Measurements from ENCODE around the gene GALNT9.
"Not testable (repeated sequence)": the region's sequence is repeated elsewhere in the genome, so short reads cannot be mapped to it uniquely, and the experiment has no call there.

The GALNT9 gene

DNA sequence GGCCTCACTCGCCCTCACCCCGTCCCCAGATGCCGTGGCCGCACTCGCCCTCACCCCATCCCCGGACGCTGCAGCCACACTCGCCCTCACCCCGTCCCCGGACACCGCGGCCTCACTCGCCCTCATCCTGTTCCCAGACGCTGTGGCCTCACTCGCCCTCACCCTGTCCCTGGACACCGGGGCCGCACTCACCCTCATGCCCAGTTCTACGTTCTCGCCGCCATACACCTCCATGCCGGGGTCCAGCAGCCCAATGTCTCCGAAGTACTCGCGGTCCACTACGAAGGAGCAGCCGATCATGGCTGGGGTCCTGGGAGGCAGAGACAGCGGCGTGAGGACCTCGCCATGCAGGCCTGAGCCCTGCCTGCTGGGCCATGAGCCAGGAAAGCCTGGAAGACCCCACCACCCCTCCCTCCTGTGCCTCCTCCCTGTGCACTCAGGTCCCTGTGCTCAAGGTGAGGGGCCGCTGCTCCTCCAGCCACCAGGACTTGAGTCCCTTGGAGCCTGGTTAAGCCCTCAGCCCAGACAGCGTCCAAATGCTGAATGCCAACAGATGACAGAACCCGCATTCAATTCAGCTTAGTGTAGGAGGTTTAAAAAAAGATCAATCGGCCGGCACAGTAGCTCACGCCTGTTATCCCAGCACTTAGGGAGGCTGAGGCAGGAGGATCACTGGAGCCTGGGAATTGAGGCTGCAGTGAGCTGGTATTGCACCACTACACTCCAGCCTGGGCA, 81.5 kb downstream of the GALNT9 start:
- DNase-seq: no peak

DNA sequence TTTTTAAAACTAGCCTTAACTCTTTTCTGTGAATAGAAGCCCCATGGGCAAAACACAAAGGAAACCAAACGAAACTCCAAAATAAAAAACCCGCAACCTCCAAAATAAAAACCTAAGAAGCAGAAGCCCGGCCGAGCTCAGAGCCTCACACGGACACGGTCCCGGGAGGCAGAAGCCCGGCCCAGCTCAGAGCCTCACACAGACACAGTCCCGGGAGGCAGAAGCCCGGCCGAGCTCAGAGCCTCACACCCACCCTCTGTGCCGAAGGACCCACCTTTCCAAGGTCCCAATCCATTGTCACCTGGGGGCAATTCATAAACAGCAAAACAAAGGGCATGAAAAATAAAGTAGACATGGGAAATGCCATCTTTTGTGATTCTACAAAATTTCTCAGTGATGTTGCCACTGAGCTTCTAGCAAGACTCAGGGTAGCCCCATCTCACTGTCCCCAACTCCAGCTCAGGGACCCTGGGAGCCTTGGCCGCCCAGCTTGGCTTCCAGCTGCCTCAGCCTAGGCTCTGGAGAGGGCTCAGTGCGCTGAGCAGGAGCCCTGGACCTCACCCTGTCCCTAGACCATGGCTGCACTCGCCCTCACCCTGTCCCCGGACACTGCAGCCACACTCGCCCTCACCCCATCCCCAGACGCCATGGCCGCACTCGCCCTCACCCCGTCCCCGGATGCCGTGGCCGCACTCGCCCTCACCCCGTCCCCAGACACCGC, 82.2 kb downstream of the GALNT9 start:
- no peak for DNase-seq

DNA sequence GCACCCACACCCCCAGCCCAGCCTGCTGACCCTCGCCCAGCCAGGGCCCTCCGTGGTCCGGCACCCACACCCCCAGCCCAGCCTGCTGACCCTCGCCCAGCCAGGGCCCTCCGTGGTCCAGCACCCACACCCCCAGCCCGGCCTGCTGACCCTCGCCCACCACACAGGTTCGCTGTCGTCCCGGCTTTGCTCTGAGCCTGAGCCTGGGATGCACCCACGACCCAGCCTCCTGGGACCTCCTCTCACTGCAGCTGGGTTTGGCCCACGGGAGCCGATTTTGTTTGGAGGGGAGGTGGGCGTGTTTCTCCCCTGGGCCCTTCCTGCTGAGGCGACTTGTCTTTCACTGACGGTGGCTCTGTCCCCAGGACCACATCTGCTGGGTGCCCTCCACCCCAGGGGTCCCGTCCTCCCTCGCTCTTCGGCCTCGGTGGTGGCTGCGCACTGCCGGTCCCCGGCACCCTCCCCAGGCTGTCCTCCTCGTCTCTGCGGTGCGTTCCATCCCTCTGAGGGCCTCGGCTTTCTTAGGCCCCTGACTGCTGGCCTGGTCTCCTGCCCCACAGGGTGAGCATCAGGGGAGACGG, 83.8 kb downstream of the GALNT9 start:
- no peak for DNase-seq

DNA sequence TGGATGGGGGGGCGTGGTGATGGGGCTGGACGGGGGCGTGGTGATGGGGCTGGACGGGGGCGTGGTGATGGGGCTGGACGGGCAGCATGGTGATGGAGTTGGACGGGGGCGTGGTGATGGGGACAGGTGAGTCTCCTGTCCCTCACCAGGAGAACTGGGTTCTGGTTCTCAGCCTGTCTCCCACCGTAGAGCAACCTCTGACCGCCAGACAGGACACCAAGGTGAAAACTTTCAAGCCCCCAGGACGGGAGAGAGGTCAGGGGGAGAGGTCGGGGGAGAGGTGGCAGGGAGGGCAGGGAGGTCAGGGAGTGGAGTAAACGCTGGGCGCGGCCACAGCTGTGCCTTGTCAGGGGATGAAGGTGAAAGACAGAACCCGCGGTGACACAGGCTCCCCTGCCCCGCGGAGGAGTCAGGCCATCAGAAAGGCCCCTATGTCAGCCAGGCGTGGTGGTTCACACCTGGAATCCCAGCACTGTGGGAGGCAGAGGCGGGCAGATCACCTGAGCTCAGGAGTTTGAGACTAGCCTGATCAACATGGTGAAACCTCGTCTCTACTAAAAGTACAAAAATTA, 84.6 kb downstream of the GALNT9 start:
- DNase-seq: no peak

DNA sequence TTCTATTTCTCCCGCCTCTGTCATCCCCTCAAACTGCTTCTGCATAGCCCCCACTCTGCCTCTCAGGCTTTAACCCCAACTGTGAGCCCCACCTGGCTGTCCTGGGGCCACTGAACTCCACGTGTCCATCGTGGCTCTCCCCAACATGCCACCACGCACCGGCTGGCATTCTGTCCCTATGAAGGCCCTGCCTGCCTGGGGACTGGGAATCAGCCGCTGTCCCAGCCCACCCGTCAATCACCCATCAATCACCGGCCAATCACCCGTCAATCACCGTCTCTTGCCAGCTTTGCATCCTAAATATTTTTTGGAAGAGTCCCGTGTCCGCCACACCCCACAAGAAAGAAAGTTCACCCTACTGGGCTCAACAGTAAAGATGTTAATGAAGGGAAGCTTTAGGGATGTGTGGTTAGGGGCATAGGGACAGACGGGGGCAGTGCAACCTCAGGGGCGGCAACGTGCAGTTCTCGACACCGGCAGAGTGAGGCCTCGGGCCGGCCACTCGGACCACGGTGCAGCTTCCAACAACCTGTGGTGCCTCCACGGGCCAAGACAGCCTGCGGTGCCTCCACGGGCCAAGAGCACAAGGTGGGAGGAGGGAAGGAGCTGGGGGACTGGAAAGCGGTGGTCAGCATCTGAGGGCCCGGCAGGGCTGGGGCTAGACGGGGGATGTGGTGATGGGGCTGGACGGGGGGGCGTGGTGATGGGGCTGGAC, 85.6 kb downstream of the GALNT9 start:
- DNase-seq: no peak

DNA sequence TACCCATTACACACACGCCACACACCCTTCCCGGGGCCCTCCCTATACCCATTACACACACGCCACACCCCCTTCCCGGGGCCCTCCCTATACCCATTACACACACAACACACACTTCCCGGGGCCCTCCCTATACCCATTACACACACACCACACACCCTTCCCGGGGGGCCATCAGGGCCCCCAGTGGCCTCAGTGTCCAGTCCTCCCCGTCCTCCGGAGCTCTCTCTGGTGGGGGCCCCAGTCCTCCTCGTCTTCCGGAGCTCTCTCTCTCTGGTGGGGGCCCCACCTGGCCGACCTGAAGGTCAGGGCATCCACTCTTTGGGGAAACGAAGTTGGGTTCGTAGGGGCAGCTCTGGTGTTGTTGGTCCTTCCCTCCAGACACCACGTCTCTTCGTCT, 86.2 kb downstream of the GALNT9 start:
- DNase-seq: not testable (repeated sequence)

DNA sequence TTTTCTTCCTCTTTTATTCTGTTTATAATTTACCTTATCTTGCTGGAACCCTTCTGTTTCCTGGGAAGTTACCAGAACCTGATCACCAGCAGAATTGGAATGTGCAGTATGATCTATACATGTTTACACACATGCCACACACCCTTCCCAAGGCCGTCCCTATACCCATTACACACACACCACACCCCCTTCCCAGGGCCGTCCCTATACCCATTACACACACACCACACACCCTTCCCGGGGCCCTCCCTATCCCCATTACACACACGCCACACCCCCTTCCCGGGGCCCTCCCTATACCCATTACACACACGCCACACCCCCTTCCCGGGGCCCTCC, 88.8 kb downstream of the GALNT9 start:
- DNase-seq: not testable (repeated sequence)

DNA sequence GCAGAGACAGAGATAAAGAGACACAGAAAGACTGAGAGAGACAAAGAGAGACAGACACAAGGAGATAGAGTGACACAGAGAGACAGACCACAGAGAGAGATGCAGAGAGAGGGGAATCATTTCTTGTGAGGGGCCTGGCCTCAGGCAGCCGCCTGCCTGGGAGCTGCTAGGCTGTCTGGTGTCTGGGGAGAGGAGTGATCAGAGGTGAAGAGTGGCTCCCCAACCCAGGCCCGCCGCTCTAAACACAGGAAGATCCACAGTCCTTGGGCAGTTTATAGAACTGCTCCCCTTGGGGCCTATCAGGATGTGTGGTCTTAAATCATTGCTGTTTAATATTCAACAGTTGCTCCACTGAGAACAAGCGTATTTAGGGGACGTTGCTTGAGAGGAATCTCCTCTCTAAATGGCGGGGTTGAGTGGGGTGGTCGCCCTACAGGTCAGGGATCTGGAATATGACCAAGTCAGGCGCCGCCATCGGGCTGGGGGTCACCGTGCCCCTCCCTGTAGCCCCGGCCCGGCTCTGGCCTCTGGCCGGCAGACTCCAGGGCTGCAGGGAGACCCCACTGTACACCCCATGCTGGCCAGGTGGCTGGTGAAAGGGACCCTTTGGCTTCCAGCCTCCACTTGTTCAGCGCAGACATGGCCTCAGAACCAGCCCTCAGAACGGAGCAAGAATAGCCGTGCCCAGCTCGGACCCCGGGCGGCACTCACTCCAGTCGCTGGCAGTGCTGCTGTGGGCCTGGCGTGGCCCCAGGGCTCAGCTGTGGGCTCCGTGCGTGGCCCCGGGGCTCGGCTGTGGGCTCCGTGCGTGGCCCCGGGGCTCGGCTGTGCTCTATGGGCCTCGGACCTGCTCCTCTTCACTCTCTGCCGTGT, 89.4 kb downstream of the GALNT9 start:
- DNase-seq: no peak

DNA sequence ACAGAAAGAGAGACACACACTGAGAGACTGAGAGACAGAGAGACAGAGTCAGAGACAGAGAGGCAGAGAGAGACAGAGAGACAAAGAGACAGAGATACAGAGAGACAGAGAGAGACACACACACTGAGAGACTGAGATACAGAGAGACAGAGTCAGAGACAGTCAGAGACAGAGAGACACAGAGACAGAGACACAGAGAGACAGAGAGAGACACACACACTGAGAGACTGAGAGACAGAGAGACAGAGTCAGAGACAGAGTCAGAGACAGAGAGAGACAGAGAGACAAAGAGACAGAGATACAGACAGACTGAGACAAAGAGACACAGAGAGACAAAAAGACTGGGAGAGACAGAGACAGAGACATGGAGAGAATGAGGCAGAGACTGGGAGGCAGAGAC, 90.0 kb downstream of the GALNT9 start:
- DNase-seq: no peak

DNA sequence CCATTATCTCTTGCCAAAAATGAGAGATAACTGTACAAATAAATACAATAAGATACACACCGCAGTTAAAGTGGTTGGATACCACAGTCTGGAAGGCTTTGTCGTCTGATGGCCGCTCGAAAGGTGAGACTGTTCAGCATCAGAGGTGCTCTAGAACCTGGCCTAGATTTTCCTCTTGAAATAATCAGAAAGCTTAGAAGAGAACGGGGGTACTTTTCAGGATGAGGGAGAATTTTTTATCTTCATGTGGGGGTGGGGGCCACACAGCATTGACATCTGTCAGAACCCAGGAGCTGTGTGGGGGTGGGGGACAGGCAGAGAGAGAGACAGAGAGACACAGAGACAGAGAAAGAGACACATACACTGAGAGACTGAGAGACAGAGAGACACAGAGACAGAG, 90.5 kb downstream of the GALNT9 start:
- no peak for DNase-seq

DNA sequence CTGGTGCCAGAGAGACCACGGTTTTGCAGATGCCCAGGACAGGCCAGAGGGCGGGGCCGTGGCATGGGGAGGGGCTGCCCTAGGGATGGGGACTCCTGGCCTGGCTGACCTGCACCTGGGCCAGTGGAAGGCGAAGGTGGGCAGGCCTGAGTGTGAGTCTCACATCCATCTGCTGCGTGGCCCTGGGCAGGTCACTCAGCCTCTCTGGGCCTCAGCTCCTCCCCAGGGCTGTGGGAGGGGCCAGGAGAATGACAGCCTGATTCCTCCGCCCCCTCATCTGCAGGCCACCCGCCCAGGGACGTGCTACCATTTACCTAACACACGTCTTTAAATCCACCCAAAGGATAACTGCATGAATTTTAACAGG, 90.9 kb downstream of the GALNT9 start:
- DNase-seq: no peak

DNA sequence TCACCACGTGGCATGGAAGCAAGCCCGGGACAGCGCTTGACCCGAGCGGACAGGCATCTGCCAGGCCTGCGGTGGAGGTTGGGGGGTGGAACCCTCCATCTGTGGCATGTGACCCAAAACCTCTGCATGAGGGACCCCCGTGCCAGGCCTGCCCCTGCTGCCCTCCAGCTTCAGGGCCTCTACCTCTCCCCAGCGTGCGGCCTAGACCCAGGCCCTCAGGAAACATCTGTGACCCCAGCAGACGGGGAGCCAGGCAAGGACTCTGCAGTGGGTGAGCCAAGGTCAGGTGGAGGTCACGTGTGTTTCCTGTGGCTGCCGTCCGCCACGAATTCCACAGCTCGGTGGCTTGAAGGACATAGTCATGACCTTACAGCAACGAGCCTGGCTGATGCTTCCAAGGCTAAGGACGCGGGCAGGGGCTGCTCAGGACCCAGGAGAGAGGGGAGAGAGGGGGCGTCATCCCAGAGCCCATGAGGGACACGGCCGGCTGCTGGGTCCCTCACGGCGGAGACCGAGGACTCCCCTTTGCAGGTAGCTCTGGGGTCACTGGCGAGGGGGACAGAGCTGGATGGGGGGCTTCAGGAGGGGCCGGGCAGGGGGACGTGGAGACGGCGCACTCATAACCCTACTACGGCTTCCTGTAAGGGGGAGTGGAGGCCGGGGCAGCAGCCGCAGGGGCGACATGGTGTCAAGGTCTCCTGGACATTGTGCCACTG, 91.5 kb downstream of the GALNT9 start:
- DNase-seq: no peak

DNA sequence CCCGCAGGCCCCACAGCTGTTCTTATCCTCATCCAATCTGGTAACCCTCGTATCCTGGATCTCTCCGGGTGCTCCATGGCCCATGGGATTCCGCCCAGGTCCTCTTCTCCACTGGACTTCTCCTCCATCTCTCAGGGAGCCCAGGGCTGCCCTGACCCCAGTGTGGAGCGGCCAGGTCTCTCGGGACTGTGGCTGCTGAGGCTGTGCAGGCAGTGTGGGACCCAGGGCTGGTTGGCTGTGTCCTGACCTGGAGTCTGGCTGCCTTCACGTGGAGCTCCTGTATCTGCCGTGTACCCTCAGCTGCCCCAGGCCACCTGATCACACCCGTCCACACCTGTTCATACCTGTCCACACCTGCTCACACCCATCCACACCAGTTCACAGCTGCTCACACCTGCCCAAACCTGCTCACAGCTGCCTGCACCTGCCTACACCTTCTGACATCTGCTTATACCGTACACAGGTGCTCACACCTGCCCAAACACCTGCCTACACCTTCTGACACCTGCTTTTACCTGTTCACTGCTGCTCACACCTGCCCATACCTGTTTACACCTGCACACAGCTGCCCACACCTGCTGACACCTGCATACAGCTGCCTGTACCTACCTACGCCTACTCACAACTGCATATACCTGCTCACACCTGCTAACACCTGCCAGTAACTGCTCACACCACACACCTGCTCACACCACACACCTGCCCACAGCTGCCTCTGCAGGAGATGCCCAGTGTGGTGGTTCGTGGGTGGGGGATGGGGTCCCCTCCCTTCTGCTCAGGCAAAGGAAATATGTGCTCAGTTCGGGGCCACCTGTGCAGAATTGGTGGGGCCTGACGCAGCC, 92.2 kb downstream of the GALNT9 start:
- DNase-seq: no peak

DNA sequence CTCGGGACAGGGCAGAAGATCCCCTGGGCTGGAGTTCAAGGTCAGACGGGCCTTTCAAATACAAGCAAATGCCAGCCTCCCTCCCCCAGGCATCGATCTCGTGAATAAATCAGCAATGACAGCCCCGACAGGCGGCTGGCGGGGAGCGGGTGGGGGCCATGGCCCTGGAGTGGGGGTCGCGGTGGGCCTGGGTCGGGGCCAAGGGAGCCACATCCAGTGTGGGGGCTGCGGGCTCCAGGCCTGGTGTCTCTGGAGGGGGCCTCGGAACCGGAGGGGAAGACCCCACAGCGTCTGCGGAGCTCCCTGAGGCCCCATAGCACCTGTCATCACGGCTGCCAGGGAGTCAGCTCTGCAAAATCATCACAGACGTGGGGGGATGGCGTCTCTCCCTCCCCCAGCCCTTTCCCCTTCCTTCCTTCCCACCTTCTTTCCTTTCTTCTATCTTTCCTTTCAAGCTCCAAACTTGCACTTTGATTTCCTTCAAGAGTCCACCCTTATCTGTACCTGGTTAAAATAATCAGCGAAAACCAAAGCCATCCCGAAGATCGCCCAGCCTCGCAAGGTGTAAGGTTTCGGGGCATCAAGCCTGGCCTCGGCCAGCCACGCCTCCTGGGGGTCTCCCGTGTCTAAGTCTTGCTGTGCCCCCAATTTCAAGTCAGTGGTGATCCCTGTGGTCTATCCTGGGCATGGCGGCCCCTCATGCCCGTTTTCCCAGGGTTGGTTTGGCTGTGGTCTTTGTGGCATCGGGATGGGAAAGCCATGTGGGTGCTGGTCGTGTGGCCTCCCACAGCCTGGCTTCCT, 93.1 kb downstream of the GALNT9 start:
- DNase-seq: no peak

DNA sequence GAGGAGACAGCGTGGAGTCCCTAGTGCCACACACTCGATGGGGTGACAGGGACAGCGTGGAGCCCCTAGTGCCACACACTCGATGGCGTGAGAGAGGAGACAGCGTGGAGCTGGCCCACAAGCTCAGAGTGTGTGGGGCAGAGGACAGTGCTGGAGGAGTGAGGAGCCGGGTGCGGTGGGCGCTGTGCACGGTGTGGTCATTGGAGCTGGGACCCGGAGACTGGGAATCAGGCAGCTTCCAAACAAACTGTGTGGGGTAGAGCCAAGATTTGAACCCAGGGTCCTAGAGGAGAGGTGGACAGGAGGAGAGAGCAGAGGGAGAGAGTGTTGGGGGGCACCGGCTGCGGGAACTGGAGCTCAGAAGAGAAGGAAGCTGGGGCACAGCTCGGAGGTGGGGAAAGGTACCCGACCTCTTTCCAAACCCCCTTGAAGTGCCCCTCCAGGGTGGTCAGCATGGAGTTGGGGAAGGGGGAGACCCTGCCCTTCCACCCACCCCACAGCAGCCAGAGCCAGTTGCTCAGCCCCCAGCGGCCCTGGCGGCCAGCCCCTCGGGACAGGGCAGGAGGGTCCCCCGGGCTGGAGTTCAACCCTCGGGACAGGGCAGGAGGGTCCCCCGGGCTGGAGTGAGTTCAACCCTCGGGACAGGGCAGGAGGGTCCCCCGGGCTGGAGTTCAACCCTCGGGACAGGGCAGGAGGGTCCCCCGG, 94.1 kb downstream of the GALNT9 start:
- DNase-seq: no peak

DNA sequence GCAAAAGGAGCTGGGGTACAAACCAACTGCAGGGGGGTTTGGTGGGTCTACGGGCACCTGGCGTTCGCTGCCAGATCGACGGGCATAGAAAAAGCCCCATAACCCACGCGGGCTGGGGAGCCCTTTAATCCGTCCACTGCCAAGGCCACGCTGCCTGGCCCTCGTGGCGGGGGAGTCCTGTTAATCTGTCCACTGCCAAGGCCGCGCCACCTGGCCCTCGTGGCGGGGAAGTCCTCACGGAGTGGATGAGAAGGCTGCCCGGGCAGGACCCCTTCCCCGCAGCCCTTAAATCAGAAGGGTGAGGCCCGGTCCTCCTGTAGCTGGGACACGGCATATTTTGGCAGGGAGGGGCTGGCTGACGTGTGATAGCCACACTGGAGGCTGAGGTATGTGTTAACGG, 99.0 kb downstream of the GALNT9 start:
- no peak for DNase-seq

DNA sequence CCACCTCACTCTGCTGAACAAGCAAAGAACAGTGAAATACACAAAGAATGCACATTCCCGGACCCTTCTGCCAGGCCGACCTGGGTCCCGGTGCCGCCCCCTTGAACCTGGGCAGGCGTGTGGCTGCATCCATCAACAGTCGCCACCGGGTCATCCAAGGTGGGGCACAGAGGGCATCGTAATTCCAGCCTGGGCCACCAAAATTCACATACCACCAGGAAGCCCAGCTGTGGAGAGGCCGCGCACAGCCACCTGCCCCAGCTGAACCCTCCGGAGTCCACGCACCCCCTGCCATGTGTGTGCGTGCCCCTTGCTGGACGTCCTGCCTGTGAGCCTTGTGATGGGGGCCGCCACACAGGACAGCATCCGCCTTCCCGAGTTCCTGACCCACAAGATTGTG, 99.5 kb downstream of the GALNT9 start:
- DNase-seq: no peak

DNA sequence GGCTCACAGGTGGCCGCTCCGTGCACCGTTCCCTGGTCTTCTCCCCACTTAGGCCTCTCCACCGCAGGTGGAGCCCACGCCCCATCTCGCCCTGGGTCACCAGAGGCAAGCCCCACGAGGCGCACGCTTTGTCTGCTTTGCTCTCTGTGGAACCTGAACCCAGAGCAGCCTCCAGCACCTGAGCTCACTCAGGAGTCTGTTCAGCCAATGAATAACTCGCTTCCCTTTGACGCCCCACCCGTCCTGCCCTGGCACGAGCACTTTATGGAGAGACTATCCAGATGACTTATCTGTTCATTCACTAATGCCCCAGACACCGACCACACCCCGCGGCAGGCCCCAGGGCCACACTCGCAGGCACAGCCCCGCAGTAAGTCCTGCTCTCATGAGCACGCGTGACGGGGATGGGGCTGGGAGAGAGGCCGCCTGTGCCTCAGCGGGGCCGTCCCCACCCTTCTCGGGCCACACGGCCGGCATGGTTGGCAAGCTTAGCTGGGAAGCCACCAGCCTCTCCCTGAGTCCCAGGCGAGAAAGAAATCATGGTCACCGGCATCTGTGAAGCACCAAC, 100.1 kb downstream of the GALNT9 start:
- DNase-seq: no peak

Data from NCI-H226 (cell line).